Measurements from ENCODE around the gene GPX7. TPM values are rescaled to one million over a fixed set of nuclear protein-coding genes. Genes with fewer than 3 reads are reported as not detected.

Gene GPX7
- total and polyA plus RNA-seq, 2 of the 4 experiments (the other 2 are of a cell fraction), result 3.4 to 3.8 TPM

Other genes starting within 250 kb of the GPX7 start
- 15.6 and 17.2 TPM in 2 replicates for gene CC2D1B, start 236.2 kb upstream of the GPX7 start, total RNA-seq (2012; rRNA removed)
- 16.4 and 16.9 TPM in 2 replicates for gene CC2D1B, start 236.2 kb upstream of the GPX7 start, polyA plus RNA-seq (2012; rRNA removed)
- gene ORC1, start 197.9 kb upstream of the GPX7 start, total RNA-seq (2012; rRNA removed), result 9.7 and 10.6 TPM in 2 replicates
- 5.9 and 6.3 TPM in 2 replicates for gene ORC1, start 197.9 kb upstream of the GPX7 start, polyA plus RNA-seq (2012; rRNA removed)
- 17.2 and 23.5 TPM in 2 replicates for gene PRPF38A, start 197.8 kb upstream of the GPX7 start, total RNA-seq (2012; rRNA removed)
- gene PRPF38A, start 197.8 kb upstream of the GPX7 start, polyA plus RNA-seq (2012; rRNA removed), result 14.9 and 19.0 TPM in 2 replicates
- 10.9 and 28.6 TPM in 2 replicates for gene TUT4, start 49.3 kb upstream of the GPX7 start, total RNA-seq (2012; rRNA removed)
- gene TUT4, start 49.3 kb upstream of the GPX7 start, polyA plus RNA-seq (2012; rRNA removed), result 40.0 and 42.7 TPM in 2 replicates
- gene SHISAL2A, start 30.8 kb downstream of the GPX7 start, total RNA-seq (2012; rRNA removed), result not detected in 2 replicates
- gene SHISAL2A, start 30.8 kb downstream of the GPX7 start, polyA plus RNA-seq (2012; rRNA removed), result not detected in 2 replicates
- gene COA7, start 96.0 kb downstream of the GPX7 start, total RNA-seq (2012; rRNA removed), result 17.5 and 20.3 TPM in 2 replicates
- 8.9 and 9.3 TPM in 2 replicates for gene COA7, start 96.0 kb downstream of the GPX7 start, polyA plus RNA-seq (2012; rRNA removed)
- 46.1 and 55.2 TPM in 2 replicates for gene ZYG11B, start 124.1 kb downstream of the GPX7 start, total RNA-seq (2012; rRNA removed)
- gene ZYG11B, start 124.1 kb downstream of the GPX7 start, polyA plus RNA-seq (2012; rRNA removed), result 6.5 and 8.1 TPM in 2 replicates
- 1.9 and 2.0 TPM in 2 replicates for gene ZYG11A, start 240.4 kb downstream of the GPX7 start, total RNA-seq (2012; rRNA removed)
- gene ZYG11A, start 240.4 kb downstream of the GPX7 start, polyA plus RNA-seq (2012; rRNA removed), result 0.49 and 0.63 TPM in 2 replicates